Epithelial cell of esophagus (primary cell): ENCODE results near the gene IPO7.

Experiments used
- DNase-seq: peaks from one replicate; pipeline ENCODE4 v3.0.0; 2010; ENCODE audit warnings: low read depth
- H3K4me3 ChIP-seq: 2 replicates; pipeline ENCODE4 v1.5.1; 2011; ENCODE audit warnings: mild to moderate bottlenecking, low read length, control low read depth
- CTCF ChIP-seq: IDR thresholded peaks from 2 replicates; pipeline ENCODE4 v1.5.1; 2011; ENCODE audit warnings: low read depth, mild to moderate bottlenecking, low read length, control low read depth, inconsistent platforms; ENCODE audit not compliant: insufficient read depth; ENCODE audit errors: missing control alignments

Gene IPO7

GRCh38 chr11:9385327-9385899, 961 bp downstream of the IPO7 start:
- H3K4me3 ChIP-seq = peak overlapping the region; percentile 94
- DNase-seq = no peak
- peak; percentile 0 for TF ChIP-seq CTCF

- H3K4me3 ChIP-seq = peak overlapping the region; percentile 94
- peak; percentile 13 for DNase-seq
- TF ChIP-seq CTCF = no peak
These were observed 1.6 kb downstream of the IPO7 start for GRCh38 chr11:9386086-9386485.

GRCh38 chr11:9386901-9387300, 2.4 kb downstream of the IPO7 start:
- TF ChIP-seq CTCF = no peak
- DNase-seq = no peak
- H3K4me3 ChIP-seq = peak overlapping the region; percentile 94

- no peak for TF ChIP-seq CTCF
- H3K4me3 ChIP-seq = no peak overlapping the region
- DNase-seq = no peak
These were observed 11.9 kb downstream of the IPO7 start for GRCh38 chr11:9396310-9396709.

- DNase-seq = no peak
- H3K4me3 ChIP-seq = no peak overlapping the region
- no peak for TF ChIP-seq CTCF
These were observed 12.3 kb downstream of the IPO7 start for GRCh38 chr11:9396752-9397151.

- no peak overlapping the region for H3K4me3 ChIP-seq
- no peak for TF ChIP-seq CTCF
- no peak for DNase-seq
These were observed 13.6 kb downstream of the IPO7 start for GRCh38 chr11:9397746-9398680.
